Glutamatergic neuron (in vitro differentiated cells): ENCODE results near the gene NGEF. TPM values are rescaled to one million over a fixed set of nuclear protein-coding genes. Genes with fewer than 3 reads are reported as not detected.

ENCODE experiments used
- DNase-seq: peaks from one replicate; pipeline ENCODE4 v3.0.0; 2022
- H3K27ac Mint-ChIP-seq: one replicate; pipeline ENCODE4 v1.8.0; 2020; ENCODE audit warnings: mild to moderate bottlenecking, mixed read lengths, inconsistent platforms; ENCODE audit not compliant: unreplicated experiment
- H3K27me3 Mint-ChIP-seq: one replicate; pipeline ENCODE4 v1.8.0; 2020; ENCODE audit warnings: mild to moderate bottlenecking, moderate library complexity, mixed read lengths, inconsistent platforms; ENCODE audit not compliant: unreplicated experiment
- H3K36me3 Mint-ChIP-seq: one replicate; pipeline ENCODE4 v1.8.0; 2020; ENCODE audit warnings: mild to moderate bottlenecking, mixed read lengths, inconsistent platforms; ENCODE audit not compliant: unreplicated experiment
- H3K4me1 Mint-ChIP-seq: one replicate; pipeline ENCODE4 v1.8.0; 2020; ENCODE audit warnings: mild to moderate bottlenecking, low read depth, mixed read lengths, inconsistent platforms; ENCODE audit not compliant: unreplicated experiment
- H3K4me3 Mint-ChIP-seq: one replicate; pipeline ENCODE4 v1.8.0; 2020; ENCODE audit warnings: mild to moderate bottlenecking, mixed read lengths, inconsistent platforms; ENCODE audit not compliant: unreplicated experiment
- H3K9me3 Mint-ChIP-seq: one replicate; pipeline ENCODE4 v1.8.0; 2020; ENCODE audit warnings: mild to moderate bottlenecking, moderate library complexity, mixed read lengths, inconsistent platforms; ENCODE audit not compliant: unreplicated experiment
- CTCF ChIP-seq: fragments of 200-600 bp; sonication (generic); IDR thresholded peaks from one replicate; pipeline ENCODE4 v1.5.0; 2021; ENCODE audit not compliant: partially characterized antibody, unreplicated experiment
- total RNA-seq: library from RNA; stranded (reverse); fragmentation: NEBNext Ultra II Directional; extraction: Animal tissue kit (Norgen Biotek cat#: 25700); gene quantifications from one replicate; pipeline ENCODE4 v1.2.1, GENCODE V29; 2021; ENCODE audit not compliant: unreplicated experiment

Gene NGEF
- total RNA-seq, 1 donor from 2014 or later: 7.2 TPM

- no peak for TF ChIP-seq CTCF
- no peak for DNase-seq
- H3K9me3 Mint-ChIP-seq: peaks cover 6% of the 10 kb centered on the region
- peaks cover 14% of the 10 kb centered on the region for H3K27me3 Mint-ChIP-seq
- no peak overlapping the region for H3K4me3 Mint-ChIP-seq
- peaks cover 2% of the 10 kb centered on the region for H3K4me1 Mint-ChIP-seq
- H3K36me3 Mint-ChIP-seq: no peaks in the 10 kb centered on the region
- no peak overlapping the region for H3K27ac Mint-ChIP-seq
Observed at GRCh38 chr2:232879618-232880494, 133.2 kb downstream of the NGEF start.

GRCh38 chr2:232878855-232879617 is 134.0 kb downstream of the NGEF start:
- no peak overlapping the region for H3K27ac Mint-ChIP-seq
- H3K9me3 Mint-ChIP-seq: peaks cover 4% of the 10 kb centered on the region
- peaks cover 14% of the 10 kb centered on the region for H3K27me3 Mint-ChIP-seq
- no peak overlapping the region for H3K4me3 Mint-ChIP-seq
- peaks cover 2% of the 10 kb centered on the region for H3K4me1 Mint-ChIP-seq
- no peak for TF ChIP-seq CTCF
- no peaks in the 10 kb centered on the region for H3K36me3 Mint-ChIP-seq
- DNase-seq: no peak

GRCh38 chr2:232877940-232878511 is 135.0 kb downstream of the NGEF start:
- Mint-ChIP-seq H3K36me3 (no peaks in the 10 kb centered on the region), H3K9me3 (peaks cover 4% of the 10 kb centered on the region), H3K4me3 (no peak overlapping the region), H3K27ac (no peak overlapping the region), H3K27me3 (peaks cover 14% of the 10 kb centered on the region), H3K4me1 (peaks cover 2% of the 10 kb centered on the region)
- DNase-seq: no peak
- no peak for TF ChIP-seq CTCF

- no peak for TF ChIP-seq CTCF
- Mint-ChIP-seq H3K4me1 (peaks cover 2% of the 10 kb centered on the region), H3K27ac (no peak overlapping the region), H3K4me3 (no peak overlapping the region), H3K36me3 (no peaks in the 10 kb centered on the region), H3K9me3 (peaks cover 4% of the 10 kb centered on the region), H3K27me3 (peaks cover 14% of the 10 kb centered on the region)
- no peak for DNase-seq
Observed at GRCh38 chr2:232876978-232877441, 136.0 kb downstream of the NGEF start.
